GM18505 (cell line): ENCODE results near the gene RBKS.
"Not testable (repeated sequence)": the region's sequence is repeated elsewhere in the genome, so short reads cannot be mapped to it uniquely, and the experiment has no call there.

ENCODE experiments used
- ATAC-seq: cut with Tn5 transposase; IDR thresholded peaks from one replicate; pipeline ENCODE4 v1.9.1; 2021; ENCODE audit not compliant: unreplicated experiment
- POLR2A ChIP-seq: IDR thresholded peaks from 4 replicates; pipeline ENCODE4 v1.6.1; 2011; ENCODE audit warnings: borderline replicate concordance; ENCODE audit not compliant: insufficient read depth, insufficient read length; ENCODE audit errors: extremely low read depth

Gene RBKS

GRCh38 chr2:27893006-27893405, 2.8 kb upstream of the RBKS start:
- ATAC-seq: no peak

GRCh38 chr2:27891673-27892105, 1.5 kb upstream of the RBKS start:
- no peak for ATAC-seq
- no peak for TF ChIP-seq POLR2A

More at GRCh38 chr2:27893006-27893405, 2.8 kb upstream of the RBKS start:
- TF ChIP-seq POLR2A: no peak

GRCh38 chr2:27890924-27891672, 911 bp upstream of the RBKS start:
- ATAC-seq: no peak
- TF ChIP-seq POLR2A: no peak

GRCh38 chr2:27889774-27890145, 427 bp downstream of the RBKS start:
- no peak for TF ChIP-seq POLR2A
- no peak for ATAC-seq

GRCh38 chr2:27888790-27889189, 1.4 kb downstream of the RBKS start:
- TF ChIP-seq POLR2A: no peak
- ATAC-seq: no peak

GRCh38 chr2:27887830-27888229, 2.4 kb downstream of the RBKS start:
- ATAC-seq: no peak
- no peak for TF ChIP-seq POLR2A

- no peak for TF ChIP-seq POLR2A
Observed at GRCh38 chr2:27887111-27887510, 3.1 kb downstream of the RBKS start.

GRCh38 chr2:27886322-27886721, 3.9 kb downstream of the RBKS start:
- TF ChIP-seq POLR2A: no peak
- no peak for ATAC-seq

More at GRCh38 chr2:27887111-27887510, 3.1 kb downstream of the RBKS start:
- no peak for ATAC-seq

- no peak for ATAC-seq
- no peak for TF ChIP-seq POLR2A
Observed at GRCh38 chr2:27885661-27886060, 4.5 kb downstream of the RBKS start.

GRCh38 chr2:27885234-27885633, 5.0 kb downstream of the RBKS start:
- ATAC-seq: no peak

GRCh38 chr2:27884601-27885000, 5.6 kb downstream of the RBKS start:
- no peak for ATAC-seq
- TF ChIP-seq POLR2A: no peak

More at GRCh38 chr2:27885234-27885633, 5.0 kb downstream of the RBKS start:
- no peak for TF ChIP-seq POLR2A

GRCh38 chr2:27882584-27882922, 7.6 kb downstream of the RBKS start:
- not testable (repeated sequence) for ATAC-seq

- ATAC-seq: not testable (repeated sequence)
Observed at GRCh38 chr2:27881815-27882583, 8.2 kb downstream of the RBKS start.

- no peak for ATAC-seq
- TF ChIP-seq POLR2A: no peak
Observed at GRCh38 chr2:27878825-27879224, 11.4 kb downstream of the RBKS start.
